ENCODE data around the gene C19orf18. TPM values are rescaled to one million over a fixed set of nuclear protein-coding genes. Genes with fewer than 3 reads are reported as not detected.
A peak's percentile ranks its signal among the peaks of the same experiment; 100 is the strongest.

The C19orf18 gene
- total and polyA plus RNA-seq, 11 donors = 0.40 to 4.5 (median 2.3) TPM

DNA sequence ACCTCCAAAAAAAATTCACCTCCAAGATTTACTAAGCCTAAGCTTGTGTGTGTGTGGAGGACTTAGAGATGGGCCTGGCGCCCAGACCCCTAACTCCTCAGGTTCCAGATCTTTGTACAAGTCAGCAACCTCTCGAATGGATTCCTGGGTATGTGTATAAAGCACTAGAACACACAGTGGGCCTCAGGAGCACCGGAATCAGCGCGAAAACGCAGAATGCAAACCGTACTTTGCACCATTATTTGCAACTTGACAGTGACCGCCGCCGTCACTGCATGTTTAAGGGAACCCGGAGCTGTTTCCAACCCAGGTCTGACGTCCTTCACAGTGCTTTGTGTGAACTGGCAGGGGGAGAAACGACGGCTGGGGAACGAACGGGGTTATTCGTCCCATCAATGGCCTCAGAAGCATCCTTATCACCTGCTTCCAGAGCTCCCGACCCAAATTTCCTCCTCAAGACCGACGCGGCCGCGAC, 27.6 kb upstream of the C19orf18 start:
- H3K27me3 ChIP-seq = no peaks in the 10 kb centered on the region
- peak overlapping the region; percentile 85 to 99 (median 93) for H3K27ac ChIP-seq
- H3K4me1 ChIP-seq = peaks cover 0 to 37% (median 24%) of the 10 kb centered on the region in 12 donors
- DNase-seq (no peak), ATAC-seq (peak in 2 of 4 donors; percentile 2 to 24)
- peaks cover 4 to 68% (median 55%) of the 10 kb centered on the region in 9 donors for H3K36me3 ChIP-seq
- H3K9me3 ChIP-seq = peaks cover 0 to 78% (median 25%) of the 10 kb centered on the region in 12 donors
- whole genome bisulfite sequencing, 4 donors = 1% methylated on average over 19 to 23 of the region's 23 CpGs
- no peak for TF ChIP-seq POLR2A (IDR thresholded peaks at IDR 0.05)
- TF ChIP-seq, protein P1, sequence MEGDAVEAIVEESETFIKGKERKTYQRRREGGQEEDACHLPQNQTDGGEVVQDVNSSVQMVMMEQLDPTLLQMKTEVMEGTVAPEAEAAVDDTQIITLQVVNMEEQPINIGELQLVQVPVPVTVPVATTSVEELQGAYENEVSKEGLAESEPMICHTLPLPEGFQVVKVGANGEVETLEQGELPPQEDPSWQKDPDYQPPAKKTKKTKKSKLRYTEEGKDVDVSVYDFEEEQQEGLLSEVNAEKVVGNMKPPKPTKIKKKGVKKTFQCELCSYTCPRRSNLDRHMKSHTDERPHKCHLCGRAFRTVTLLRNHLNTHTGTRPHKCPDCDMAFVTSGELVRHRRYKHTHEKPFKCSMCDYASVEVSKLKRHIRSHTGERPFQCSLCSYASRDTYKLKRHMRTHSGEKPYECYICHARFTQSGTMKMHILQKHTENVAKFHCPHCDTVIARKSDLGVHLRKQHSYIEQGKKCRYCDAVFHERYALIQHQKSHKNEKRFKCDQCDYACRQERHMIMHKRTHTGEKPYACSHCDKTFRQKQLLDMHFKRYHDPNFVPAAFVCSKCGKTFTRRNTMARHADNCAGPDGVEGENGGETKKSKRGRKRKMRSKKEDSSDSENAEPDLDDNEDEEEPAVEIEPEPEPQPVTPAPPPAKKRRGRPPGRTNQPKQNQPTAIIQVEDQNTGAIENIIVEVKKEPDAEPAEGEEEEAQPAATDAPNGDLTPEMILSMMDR (IDR thresholded peaks at IDR 0.05) = no peak
- intact Hi-C loops (cut with DNase I) = loop anchor here in 2 of 10 donors (1.0 to 10.0 kb wide), 3 partner anchors 55 to 417 kb away; partner anchors contain the start of genes ZIK1 (in 1 of the 2), ZNF135 (in 1 of the 2) and ZNF256 (in 1 of the 2)
- peak overlapping the region; percentile 61 to 100 (median 88) for H3K4me3 ChIP-seq

DNA sequence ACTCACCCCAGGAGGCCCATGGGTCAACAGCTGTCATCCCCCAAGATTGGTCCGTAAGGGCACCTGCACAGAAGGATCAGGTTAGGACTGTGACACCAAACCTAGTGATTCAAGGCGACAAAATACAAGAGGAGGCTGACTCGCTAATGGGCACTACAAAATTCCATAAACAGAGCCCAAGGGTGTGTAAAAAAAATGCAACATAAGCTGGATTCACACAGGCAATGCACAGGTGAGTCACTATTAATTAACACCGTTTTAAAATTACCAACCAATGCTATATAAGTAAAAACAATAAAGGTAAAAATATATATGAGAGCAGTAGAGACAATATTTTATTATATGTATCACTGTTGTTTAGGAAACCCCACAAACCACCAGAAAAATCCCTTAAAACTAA, 26.3 kb upstream of the C19orf18 start:
- peak overlapping the region in 2 of 12 donors; percentile 78 to 98 for H3K4me3 ChIP-seq
- intact Hi-C loops (cut with DNase I) = loop anchor here in 1 of 10 donors (10.0 kb wide), 1 partner anchor 416 kb away; the partner anchor contains the start of gene ZIK1
- WGBS, 4 donors = 96 to 98% (median 96%) methylated on average over 4 of the region's 4 CpGs
- no peak for ATAC-seq
- H3K27ac ChIP-seq = no peak overlapping the region
- H3K36me3 ChIP-seq = peaks cover 4 to 65% (median 53%) of the 10 kb centered on the region in 9 donors
- TF ChIP-seq, protein P1 (IDR thresholded peaks at IDR 0.05) = no peak
- TF ChIP-seq POLR2A (IDR thresholded peaks at IDR 0.05) = no peak
- H3K9me3 ChIP-seq = peaks cover 0 to 78% (median 24%) of the 10 kb centered on the region in 12 donors
- no peaks in the 10 kb centered on the region for H3K27me3 ChIP-seq
- H3K4me1 ChIP-seq = peaks cover 0 to 37% (median 24%) of the 10 kb centered on the region in 12 donors
- DNase-seq = no peak

DNA sequence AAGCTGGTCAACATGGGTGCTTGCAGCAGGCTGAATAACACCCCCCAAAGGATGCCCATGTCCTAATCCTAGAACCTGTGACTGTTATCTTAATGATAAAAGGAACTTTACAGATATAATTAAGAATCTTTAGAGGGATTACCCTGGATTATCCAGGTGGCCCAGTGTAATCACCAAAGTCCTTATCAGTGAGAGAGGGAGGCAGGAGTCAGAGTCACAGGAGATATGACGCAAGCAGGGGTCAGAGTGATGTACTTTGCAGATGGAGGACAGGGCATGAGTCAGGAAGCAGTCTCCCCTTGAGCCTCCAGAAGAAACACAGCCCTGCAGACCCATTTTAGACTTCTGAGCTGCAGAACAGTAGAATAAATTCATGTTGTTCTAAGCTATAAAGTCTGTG, 18.5 kb upstream of the C19orf18 start:
- DNase-seq = no peak
- 0 to 95% (median 89%) methylated on average over 1 of the region's 1 CpG for WGBS, 4 donors
- Histone ChIP-seq H3K9me3 (peaks cover 0 to 100% (median 60%) of the 10 kb centered on the region in 12 donors), H3K4me1 (no peaks in the 10 kb centered on the region), H3K36me3 (peaks cover 9 to 100% (median 53%) of the 10 kb centered on the region in 9 donors), H3K27me3 (no peaks in the 10 kb centered on the region), H3K27ac (no peak overlapping the region), H3K4me3 (no peak overlapping the region)
- no peak for TF ChIP-seq POLR2A (IDR thresholded peaks at IDR 0.05)
- TF ChIP-seq, protein P1 (IDR thresholded peaks at IDR 0.05) = no peak
- intact Hi-C loops (cut with DNase I) = no loop called here
- ATAC-seq = no peak

DNA sequence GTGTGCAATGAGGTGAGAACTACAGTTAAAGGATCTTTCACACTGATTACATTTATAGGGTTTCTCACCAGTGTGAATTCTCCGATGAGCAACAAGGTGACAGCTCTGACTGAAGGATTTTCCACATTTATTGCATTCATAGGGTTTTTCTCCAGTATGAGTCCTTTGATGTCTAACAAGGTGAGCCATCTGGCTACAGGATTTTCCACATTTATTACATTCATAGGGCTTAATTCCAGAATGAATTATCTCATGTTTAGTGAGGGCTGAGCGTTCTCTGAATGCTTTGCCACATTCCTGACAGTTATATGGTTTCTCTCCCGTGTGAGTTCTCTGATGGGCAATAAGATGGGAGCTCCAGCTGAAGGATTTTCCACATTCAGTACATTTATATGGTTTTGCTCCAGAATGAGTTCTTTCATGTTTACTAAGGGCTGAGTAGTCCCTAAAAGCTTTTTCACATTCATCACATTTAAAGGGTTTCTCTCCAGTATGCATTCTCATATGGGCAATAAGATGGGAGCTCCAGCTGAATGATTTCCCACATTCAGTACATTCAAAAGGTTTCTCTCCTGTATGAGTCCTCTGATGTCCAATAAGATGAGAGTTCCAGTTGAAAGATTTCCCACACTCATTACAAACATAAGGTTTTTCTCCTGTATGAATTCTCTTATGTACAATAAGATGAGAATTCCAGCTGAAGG, 4.4 kb upstream of the C19orf18 start:
- ATAC-seq (no peak), DNase-seq (no peak)
- Histone ChIP-seq H3K4me3 (no peak overlapping the region), H3K4me1 (no peaks in the 10 kb centered on the region), H3K36me3 (peaks cover 33 to 100% (median 55%) of the 10 kb centered on the region in 9 donors), H3K9me3 (peaks cover 17 to 100% (median 100%) of the 10 kb centered on the region in 12 donors), H3K27me3 (no peaks in the 10 kb centered on the region), H3K27ac (no peak overlapping the region)
- TF ChIP-seq POLR2A (IDR thresholded peaks at IDR 0.05) = no peak
- TF ChIP-seq, protein P1 (IDR thresholded peaks at IDR 0.05) = no peak
- 96 to 100% (median 98%) methylated on average over 3 of the region's 3 CpGs for WGBS, 4 donors
- intact Hi-C loops (cut with DNase I) = loop anchor here in 2 of 10 donors (5.0 to 10.0 kb wide), 3 partner anchors 146 to 224 kb away; no protein-coding TSS in a partner anchor
